HCT116 (cell line): ENCODE measurements around the gene TTC24. TPM values are rescaled to one million over a fixed set of nuclear protein-coding genes. Genes with fewer than 3 reads are reported as not detected.

Experiments
- ATAC-seq: fragments of 200-7000 bp; cut with Tn5 transposase; 2 replicates; pipeline ENCODE4 v1.9.1; 2020; ENCODE audit warnings: mild to moderate bottlenecking, moderate library complexity
- BruUV-seq: library from RNA; stranded (reverse); fragments of 400-500 nt; replicated peaks from 2 replicates; lab custom pipeline; 2021; lab: Mats Ljungman, UMichigan
- CTCF ChIA-PET: fragments of 300-600 bp; sonication (Branson Sonifier 250); formaldehyde crosslinking; loops from one replicate; lab custom pipeline; 2021; ENCODE audit warnings: antibody characterized with exemption; lab: Charles Lee
- POLR2A ChIA-PET: fragments of 300-600, 350-600 bp; sonication (Branson Sonifier 250); formaldehyde crosslinking; loops from one replicate; lab custom pipeline; 2021; ENCODE audit warnings: antibody characterized with exemption; lab: Charles Lee
- RAD21 ChIA-PET, 2 experiments: fragments of 300-600 bp; sonication (Branson Sonifier 250); formaldehyde crosslinking; loops; one replicate each; lab custom pipeline; 2023; ENCODE audit warnings: low total read pairs in 2 of 2; ENCODE audit not compliant: uncharacterized antibody in 2 of 2, unreplicated experiment in 2 of 2, low non-redundant PET in 1 of 2; lab: Charles Lee
- DNase-seq: peaks from one replicate; pipeline ENCODE4 v3.0.0-alpha.2; 2010; ENCODE audit warnings: low read depth, low spot score
- H2AFZ ChIP-seq: fragments of 200-600 bp; shearing (Covaris generic), sonication (generic); 2 replicates; pipeline ENCODE4 v1.6.1; 2017; ENCODE audit warnings: low read depth, mixed run types, mixed read lengths, antibody characterized with exemption, low read length; ENCODE audit not compliant: poor library complexity, severe bottlenecking
- H3K27ac ChIP-seq: 2 replicates; pipeline ENCODE4 v1.5.1; 2012; ENCODE audit warnings: low read depth, low read length
- H3K27me3 ChIP-seq: fragments of 200-600 bp; sonication (generic); 2 replicates; pipeline ENCODE4 v1.6.1; 2016; ENCODE audit warnings: mixed run types, low read length, mixed read lengths; ENCODE audit not compliant: insufficient read depth
- H3K36me3 ChIP-seq, 2 experiments: fragments of 200-500 bp in 1 of 2; fragments of 200-600 bp in 1 of 2; sonication (Bioruptor generic) in 1 of 2; sonication (generic) in 1 of 2; 2 replicates each; pipeline versions ENCODE4 v1.5.1 to v1.6.1; 2014 to 2016; ENCODE audit warnings: low read length in 2 of 2, inconsistent platforms in 1 of 2, mixed read lengths in 1 of 2, mixed run types in 1 of 2; ENCODE audit not compliant: insufficient read depth in 2 of 2, control insufficient read depth in 1 of 2
- H3K4me1 ChIP-seq, 2 experiments: fragments of 200-600 bp in 1 of 2; sonication (generic) in 1 of 2; 2 replicates each; pipeline versions ENCODE4 v1.5.1 to v1.6.1; 2012 to 2017; ENCODE audit warnings: low read length in 2 of 2, inconsistent platforms in 1 of 2, mild to moderate bottlenecking in 1 of 2, mixed read lengths in 1 of 2, mixed run types in 1 of 2, moderate library complexity in 1 of 2; ENCODE audit not compliant: insufficient read depth in 2 of 2, control insufficient read depth in 1 of 2
- H3K4me2 ChIP-seq: fragments of 200-600 bp; sonication (generic); 2 replicates; pipeline ENCODE4 v1.6.1; 2017; ENCODE audit warnings: mixed run types, low read length, mixed read lengths
- H3K4me3 ChIP-seq, 2 experiments: fragments of 200-600 bp in 1 of 2; sonication (generic) in 1 of 2; replicated peaks in 1 of 2; 2 replicates each; pipeline ENCODE4 v1.5.1; 2011 to 2016; ENCODE audit warnings: low read length in 2 of 2, control low read depth in 1 of 2, low read depth in 1 of 2, mild to moderate bottlenecking in 1 of 2, mixed read lengths in 1 of 2, mixed run types in 1 of 2
- H3K79me2 ChIP-seq: fragments of 200-600 bp; sonication (generic); 2 replicates; pipeline ENCODE4 v1.6.1; 2017; ENCODE audit warnings: mild to moderate bottlenecking, mixed run types, low read length, moderate library complexity, mixed read lengths; ENCODE audit not compliant: insufficient read depth
- H3K9ac ChIP-seq: fragments of 200-600 bp; sonication (generic); 2 replicates; pipeline ENCODE4 v1.6.1; 2016; ENCODE audit warnings: low read length, mixed read lengths
- H3K9me2 ChIP-seq: fragments of 200-600 bp; sonication (generic), shearing (Covaris generic); 2 replicates; pipeline ENCODE4 v1.6.1; 2017; ENCODE audit warnings: mixed run types, mild to moderate bottlenecking, moderate library complexity; ENCODE audit not compliant: insufficient read depth
- H3K9me3 ChIP-seq, 2 experiments: fragments of 200-500 bp in 1 of 2; fragments of 200-600 bp in 1 of 2; sonication (Bioruptor generic) in 1 of 2; sonication (generic) in 1 of 2; 2 replicates each; pipeline ENCODE4 v1.6.1; 2014 to 2017; ENCODE audit warnings: low read length in 2 of 2, mixed read lengths in 2 of 2, inconsistent platforms in 1 of 2, low read depth in 1 of 2, mild to moderate bottlenecking in 1 of 2, mixed run types in 1 of 2, moderate library complexity in 1 of 2; ENCODE audit not compliant: control insufficient read depth in 1 of 2, insufficient read depth in 1 of 2
- H4K20me1 ChIP-seq: fragments of 200-600 bp; sonication (generic), shearing (Covaris generic); 2 replicates; pipeline ENCODE4 v1.6.1; 2017; ENCODE audit warnings: mixed run types, mild to moderate bottlenecking, moderate library complexity; ENCODE audit not compliant: insufficient read depth
- CTCF ChIP-seq, 3 experiments: fragments of 200-600 bp in 1 of 3; sonication (generic) in 1 of 3; IDR thresholded peaks in 2 of 3; conservative IDR thresholded peaks in 1 of 3; 2 replicates each; pipeline ENCODE4 v1.5.1; 2012 to 2017; ENCODE audit warnings: low read depth in 2 of 3, low read length in 2 of 3, antibody characterized with exemption in 1 of 3, borderline replicate concordance in 1 of 3, control low read depth in 1 of 3, mild to moderate bottlenecking in 1 of 3, mixed read lengths in 1 of 3, mixed run types in 1 of 3, moderate library complexity in 1 of 3; ENCODE audit not compliant: insufficient read depth in 1 of 3
- ELF1 ChIP-seq: IDR thresholded peaks from 2 replicates; pipeline ENCODE4 v1.6.1; 2012; ENCODE audit warnings: low read depth, borderline replicate concordance
- POLR2AphosphoS5 ChIP-seq: IDR thresholded peaks from 2 replicates; pipeline ENCODE4 v1.6.1; 2011; ENCODE audit warnings: mild to moderate bottlenecking, low read depth, low read length, moderate library complexity
- SIN3A ChIP-seq: IDR thresholded peaks from 2 replicates; pipeline ENCODE4 v1.6.1; 2012; ENCODE audit warnings: low read depth
- SP1 ChIP-seq: IDR thresholded peaks from 2 replicates; pipeline ENCODE4 v1.6.1; 2012; ENCODE audit warnings: low read depth
- TCF7L2 ChIP-seq: IDR thresholded peaks from 2 replicates; pipeline ENCODE4 v1.7.0; 2011; ENCODE audit warnings: borderline replicate concordance, inconsistent platforms; ENCODE audit not compliant: insufficient read depth, insufficient read length; ENCODE audit errors: extremely low read depth
- ZNF274 ChIP-seq: fragments of 200-500 bp; sonication (Bioruptor generic); IDR thresholded peaks from 2 replicates; pipeline ENCODE4 v1.6.1; 2014; ENCODE audit warnings: mild to moderate bottlenecking, low read depth, low read length, inconsistent platforms
- intact Hi-C: fragments of 100-400 bp; cut with micrococcal nuclease; formaldehyde crosslinking; loops from 2 replicates; pipeline ENCODE4 v1.10.0; 2022
- total RNA-seq: library from RNA; stranded (reverse); gene quantifications from one replicate; pipeline ENCODE4 v1.2.1, GENCODE V29; 2021; ENCODE audit not compliant: unreplicated experiment

TTC24 gene
- total RNA-seq, 1 experiment from 2014 or later: not detected

GRCh38 chr1:156589546-156589945, 10.0 kb downstream of the TTC24 start:
- ChIA-PET RAD21 (no interaction called here), POLR2A (interaction anchor here (0.7 kb wide), 1 partner anchor 116 kb away, joined by 4 read pairs; no protein-coding TSS in a partner anchor), CTCF (no interaction called here)
- Histone ChIP-seq H3K27me3 (no peaks in the 10 kb centered on the region), H3K36me3 (peaks cover 8 to 16% of the 10 kb centered on the region in 2 experiments; a peak in 3 of 4 replicates), H3K9me2 (no peaks in the 10 kb centered on the region), H3K4me1 (peaks cover 11 to 37% of the 10 kb centered on the region in 2 experiments; a peak in 3 of 4 replicates), H3K4me2 (no peak overlapping the region), H2AFZ (no peak overlapping the region), H4K20me1 (no peaks in the 10 kb centered on the region), H3K27ac (no peak overlapping the region), H3K79me2 (peaks cover 16% of the 10 kb centered on the region; the same call in 1 of the 2 replicates), H3K9ac (no peak overlapping the region), H3K4me3 (no peak overlapping the region), H3K9me3 (no peaks in the 10 kb centered on the region)
- no peak for DNase-seq
- no peak for TF ChIP-seq SP1
- no peak for TF ChIP-seq POLR2AphosphoS5
- no peak for TF ChIP-seq ZNF274
- no peak for TF ChIP-seq SIN3A
- no peak for TF ChIP-seq ELF1
- no peak for TF ChIP-seq TCF7L2
- TF ChIP-seq CTCF (IDR thresholded peaks at IDR 0.05 in 2 of 3, conservative IDR thresholded peaks at IDR 0.05 in 1 of 3; ENCODE audit: borderline replicate concordance in 1 of 3, insufficient read depth in 1 of 3, low read depth in 2 of 3, low read length in 2 of 3): no peak
- BruUV-seq: no TSS peak
- no peak for ATAC-seq
- intact Hi-C loops: no loop called here
